Activated naive CD4-positive, alpha-beta T cell treated with anti-CD3 and anti-CD28 coated beads, Interleukin-2, amount 50 U/mL, for 24 hours (primary cell): Measurements from ENCODE around the gene CPZ.
"Not testable (repeated sequence)": the region's sequence is repeated elsewhere in the genome, so short reads cannot be mapped to it uniquely, and the experiment has no call there.

Source experiments
- H3K27ac Mint-ChIP-seq: one replicate; pipeline ENCODE4 v1.8.0; 2021; ENCODE audit warnings: mild to moderate bottlenecking, mixed read lengths
- H3K27me3 Mint-ChIP-seq: one replicate; pipeline ENCODE4 v1.8.0; 2021; ENCODE audit warnings: mixed read lengths
- H3K36me3 Mint-ChIP-seq: one replicate; pipeline ENCODE4 v1.8.0; 2021; ENCODE audit warnings: mixed read lengths
- H3K4me1 Mint-ChIP-seq: one replicate; pipeline ENCODE4 v1.8.0; 2021; ENCODE audit warnings: mixed read lengths
- H3K4me3 Mint-ChIP-seq: one replicate; pipeline ENCODE4 v1.8.0; 2021; ENCODE audit warnings: mild to moderate bottlenecking, mixed read lengths
- H3K9me3 Mint-ChIP-seq: one replicate; pipeline ENCODE4 v1.8.0; 2021; ENCODE audit warnings: mixed read lengths

Gene CPZ

GRCh38 chr4:8654139-8654538 lies 61.6 kb downstream of the CPZ start:
- H3K27ac Mint-ChIP-seq, H3K36me3 Mint-ChIP-seq: not testable (repeated sequence)

GRCh38 chr4:8655411-8656184 lies 63.0 kb downstream of the CPZ start:
- Mint-ChIP-seq H3K27ac (no peak overlapping the region), H3K4me1 (no peaks in the 10 kb centered on the region), H3K36me3 (no peaks in the 10 kb centered on the region), H3K27me3 (peaks cover under 1% of the 10 kb centered on the region), H3K4me3 (no peak overlapping the region), H3K9me3 (peaks cover 4% of the 10 kb centered on the region)

More at GRCh38 chr4:8654139-8654538, 61.6 kb downstream of the CPZ start:
- not testable (repeated sequence) for H3K9me3 Mint-ChIP-seq, H3K4me1 Mint-ChIP-seq, H3K27me3 Mint-ChIP-seq, H3K4me3 Mint-ChIP-seq

GRCh38 chr4:8656185-8656517 lies 63.6 kb downstream of the CPZ start:
- Mint-ChIP-seq H3K9me3 (peaks cover 4% of the 10 kb centered on the region), H3K27ac (no peak overlapping the region), H3K27me3 (peaks cover 3% of the 10 kb centered on the region), H3K4me1 (no peaks in the 10 kb centered on the region), H3K4me3 (no peak overlapping the region), H3K36me3 (no peaks in the 10 kb centered on the region)

DNA sequence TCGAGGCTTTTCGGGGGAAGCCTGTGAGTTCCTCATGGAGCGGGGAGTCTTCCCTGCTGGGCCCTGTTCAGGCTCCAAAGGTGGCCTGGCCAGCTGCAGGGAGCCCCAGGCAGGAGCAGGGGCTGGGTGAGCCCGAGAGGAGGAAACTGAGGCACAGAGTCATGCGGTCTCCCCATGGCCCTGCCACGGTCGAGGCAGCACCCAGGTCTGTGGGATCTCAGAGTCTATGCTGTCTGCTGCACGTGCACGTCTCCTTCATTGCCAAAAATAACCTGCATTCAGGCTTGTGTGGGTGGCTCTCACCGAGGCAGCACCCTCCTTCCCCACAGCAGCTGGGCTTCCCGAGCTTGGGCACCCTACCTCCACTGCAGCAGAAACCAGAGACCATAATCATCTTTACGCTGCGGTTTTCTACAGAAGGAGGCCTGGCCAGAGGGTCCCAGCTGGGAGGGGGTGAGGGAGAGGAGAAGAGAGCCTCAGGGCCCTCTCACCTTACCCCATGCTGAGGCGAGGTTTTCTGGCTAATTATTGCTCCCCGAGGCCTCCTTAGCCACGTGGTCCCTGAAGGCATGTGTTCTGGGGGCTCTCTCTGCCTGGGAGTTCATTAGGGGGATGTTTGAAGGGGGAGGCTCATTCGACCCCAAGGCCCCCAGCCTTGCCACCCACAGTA lies 64.3 kb downstream of the CPZ start:
- H3K4me1 Mint-ChIP-seq = no peaks in the 10 kb centered on the region
- H3K36me3 Mint-ChIP-seq = no peaks in the 10 kb centered on the region

DNA sequence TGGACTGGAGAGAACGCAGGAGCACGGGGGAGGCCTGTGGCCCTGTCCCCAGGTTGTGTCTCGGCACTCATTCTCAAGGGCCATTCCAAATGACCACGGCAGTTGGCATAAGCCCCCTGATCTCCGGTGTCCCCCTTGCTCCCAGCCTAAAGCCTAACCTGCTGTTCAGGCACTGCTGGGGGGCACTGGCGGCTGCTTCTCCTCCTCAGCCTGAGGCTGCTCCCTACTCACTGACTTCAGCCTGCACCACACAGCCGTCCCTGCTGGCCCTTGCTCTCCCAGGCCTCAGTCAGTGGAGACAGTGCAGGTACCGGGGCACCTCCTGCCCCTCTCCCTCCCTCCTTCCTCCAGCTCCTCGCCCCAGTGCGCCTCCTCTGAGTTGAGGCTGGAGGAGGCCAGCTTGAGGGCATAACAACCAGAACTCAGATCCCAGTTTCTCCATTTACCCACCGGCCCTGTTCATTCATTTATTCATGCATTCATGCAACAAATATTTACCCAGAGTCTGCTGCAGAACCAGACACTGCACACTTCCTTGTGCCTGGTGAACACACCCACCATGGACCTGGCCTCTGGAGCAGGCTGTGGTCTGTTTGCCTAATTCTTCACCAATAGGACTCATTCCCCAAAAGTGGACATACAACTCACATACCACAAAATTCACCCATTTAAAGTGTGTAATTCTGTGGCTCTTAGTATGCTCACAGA lies 65.0 kb downstream of the CPZ start:
- H3K27me3 Mint-ChIP-seq = peaks cover 3% of the 10 kb centered on the region
- no peak overlapping the region for H3K27ac Mint-ChIP-seq
- no peak overlapping the region for H3K4me3 Mint-ChIP-seq
- H3K4me1 Mint-ChIP-seq = no peaks in the 10 kb centered on the region
- H3K36me3 Mint-ChIP-seq = no peaks in the 10 kb centered on the region
- peaks cover 4% of the 10 kb centered on the region for H3K9me3 Mint-ChIP-seq

More for the DNA sequence above, 64.3 kb downstream of the CPZ start:
- H3K9me3 Mint-ChIP-seq = peaks cover 4% of the 10 kb centered on the region
- no peak overlapping the region for H3K27ac Mint-ChIP-seq
- peaks cover 3% of the 10 kb centered on the region for H3K27me3 Mint-ChIP-seq
- H3K4me3 Mint-ChIP-seq = no peak overlapping the region

DNA sequence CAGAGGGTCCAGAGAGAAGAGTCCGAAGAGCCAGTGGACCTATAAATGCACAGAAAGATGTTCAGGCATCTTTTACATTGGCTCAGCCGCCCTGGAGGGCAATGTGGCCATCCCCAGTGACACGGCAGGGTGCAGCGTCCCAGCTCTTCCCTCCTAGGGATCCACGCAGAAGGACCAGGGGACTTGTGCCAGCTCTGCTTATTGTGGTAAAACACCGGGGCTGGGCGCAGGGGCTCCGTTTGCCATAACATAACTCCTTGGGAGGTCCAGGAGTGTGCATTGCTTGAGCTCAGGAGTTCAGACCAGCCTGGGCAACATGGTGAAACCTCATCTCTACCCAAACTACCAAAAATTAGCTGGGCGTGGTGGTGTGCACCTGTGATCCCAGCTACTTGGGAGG lies 70.2 kb downstream of the CPZ start:
- no peaks in the 10 kb centered on the region for H3K4me1 Mint-ChIP-seq
- no peak overlapping the region for H3K27ac Mint-ChIP-seq
- H3K9me3 Mint-ChIP-seq = no peaks in the 10 kb centered on the region
- H3K36me3 Mint-ChIP-seq = no peaks in the 10 kb centered on the region
- peaks cover 5% of the 10 kb centered on the region for H3K27me3 Mint-ChIP-seq
- no peak overlapping the region for H3K4me3 Mint-ChIP-seq

- Mint-ChIP-seq H3K9me3 (no peaks in the 10 kb centered on the region), H3K36me3 (no peaks in the 10 kb centered on the region), H3K4me3 (no peak overlapping the region), H3K27ac (no peak overlapping the region), H3K27me3 (peaks cover 5% of the 10 kb centered on the region), H3K4me1 (no peaks in the 10 kb centered on the region)
These were observed 71.7 kb downstream of the CPZ start for GRCh38 chr4:8664031-8664805.

DNA sequence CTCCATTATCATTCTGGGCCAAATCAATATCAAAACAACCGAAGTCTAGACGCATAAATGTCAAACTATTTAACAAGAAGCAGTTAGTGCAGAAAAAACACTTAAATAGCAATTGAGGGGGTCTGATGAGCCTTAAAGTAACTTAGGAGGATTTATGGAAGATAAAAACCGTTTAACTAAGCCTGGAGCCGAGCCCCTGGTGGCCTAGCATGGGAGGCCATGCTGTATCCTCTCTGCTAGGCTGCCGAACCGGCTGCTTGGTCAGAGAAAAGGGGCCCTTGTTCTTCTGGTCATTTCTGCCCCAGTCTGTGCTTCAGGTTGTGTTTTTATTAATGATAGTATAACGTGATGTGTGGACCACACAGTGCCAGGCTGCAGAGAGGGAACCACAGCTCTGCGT lies 72.4 kb downstream of the CPZ start:
- peaks cover 5% of the 10 kb centered on the region for H3K27me3 Mint-ChIP-seq
- H3K4me3 Mint-ChIP-seq = no peak overlapping the region
- H3K36me3 Mint-ChIP-seq = no peaks in the 10 kb centered on the region
- H3K4me1 Mint-ChIP-seq = no peaks in the 10 kb centered on the region
- H3K9me3 Mint-ChIP-seq = no peaks in the 10 kb centered on the region
- H3K27ac Mint-ChIP-seq = no peak overlapping the region

DNA sequence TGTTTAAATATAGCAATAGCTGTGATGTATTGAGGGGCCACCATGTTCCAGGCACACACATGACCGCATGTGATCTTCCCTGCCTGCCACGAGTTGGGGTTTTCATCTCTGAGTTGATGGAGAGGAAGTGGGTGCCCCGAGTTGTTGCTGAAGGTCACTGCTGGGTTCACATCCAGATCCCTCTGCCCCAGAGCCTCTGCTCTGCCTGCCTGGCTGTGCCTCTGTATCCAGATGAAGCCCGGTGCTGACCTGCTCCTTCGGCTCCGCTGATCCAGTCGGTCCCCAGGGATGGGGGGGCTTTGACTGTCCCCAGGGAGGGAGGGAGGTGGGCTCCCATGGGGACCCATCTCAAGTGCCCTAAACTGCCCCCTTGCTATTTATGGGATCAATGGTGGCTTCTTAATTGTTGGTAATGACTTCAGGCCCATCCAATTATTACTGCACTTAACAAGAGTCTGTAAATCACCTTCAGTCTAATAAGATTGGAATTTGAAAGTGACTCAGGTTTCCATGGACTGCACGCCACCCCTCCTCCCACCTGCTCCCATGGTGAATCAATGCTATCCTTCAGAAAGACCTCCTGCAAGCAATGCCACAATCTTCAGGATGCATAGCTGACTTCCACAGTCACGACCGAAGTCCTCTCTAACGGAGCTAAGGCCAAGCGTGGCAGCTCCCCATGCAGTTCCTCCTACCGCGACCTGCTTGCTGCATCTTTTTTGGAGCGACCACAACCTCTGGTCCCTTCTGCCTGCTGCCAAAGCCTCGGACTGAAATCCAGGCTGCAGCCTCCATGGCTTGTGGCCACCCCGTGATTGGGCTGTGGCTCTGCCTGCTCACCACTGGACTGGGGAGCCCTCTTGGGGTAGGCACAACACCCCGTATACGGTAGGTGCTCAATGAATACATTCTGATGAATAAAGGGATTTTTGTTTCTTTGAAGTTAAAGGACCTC lies 73.1 kb downstream of the CPZ start:
- Mint-ChIP-seq H3K4me3 (no peak overlapping the region), H3K9me3 (no peaks in the 10 kb centered on the region), H3K27me3 (peaks cover 4% of the 10 kb centered on the region), H3K36me3 (no peaks in the 10 kb centered on the region), H3K4me1 (no peaks in the 10 kb centered on the region), H3K27ac (no peak overlapping the region)

DNA sequence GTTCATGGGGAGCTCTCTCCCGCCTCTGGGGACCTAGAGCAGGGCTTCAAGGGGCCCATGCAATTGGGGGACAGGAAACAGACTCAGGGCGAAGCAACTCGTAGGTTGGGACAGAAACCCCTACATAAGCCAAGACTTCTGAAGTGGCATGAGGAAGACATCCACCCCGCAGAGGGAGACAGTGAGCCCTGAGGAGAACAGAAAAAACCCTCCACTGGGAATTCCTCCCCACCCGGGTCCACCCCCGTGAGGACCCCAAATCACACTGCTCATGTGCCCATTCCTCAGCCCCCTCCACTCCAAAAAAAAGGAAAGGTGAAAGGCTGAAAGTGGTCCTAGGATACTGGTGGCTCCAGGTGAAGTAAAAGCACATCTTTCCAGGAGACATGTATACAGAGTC lies 74.0 kb downstream of the CPZ start:
- H3K9me3 Mint-ChIP-seq = no peaks in the 10 kb centered on the region
- H3K4me1 Mint-ChIP-seq = no peaks in the 10 kb centered on the region
- H3K36me3 Mint-ChIP-seq = no peaks in the 10 kb centered on the region
- H3K27ac Mint-ChIP-seq = no peak overlapping the region
- H3K4me3 Mint-ChIP-seq = no peak overlapping the region
- H3K27me3 Mint-ChIP-seq = peaks cover 3% of the 10 kb centered on the region
